CD14-positive monocyte (primary cell): ENCODE measurements around the gene MAP3K9. TPM values are rescaled to one million over a fixed set of nuclear protein-coding genes. Genes with fewer than 3 reads are reported as not detected.

Experiments
- DNase-seq, 3 donors: peaks; one replicate each; pipeline ENCODE4 v3.0.0-alpha.2; 2011 to 2022
- H2AFZ ChIP-seq: 2 replicates; pipeline ENCODE4 v1.6.0; 2012; ENCODE audit warnings: mild to moderate bottlenecking, low read depth, low read length, inconsistent platforms; ENCODE audit not compliant: insufficient read depth, poor library complexity, severe bottlenecking
- H3K27ac ChIP-seq, 2 donors: 1 replicate in 1 of 2; 2 replicates in 1 of 2; pipeline ENCODE4 v1.5.1; 2012 to 2013; ENCODE audit warnings: low read length in 2 of 2, control low read depth in 1 of 2, inconsistent platforms in 1 of 2, low read depth in 1 of 2, mild to moderate bottlenecking in 1 of 2
- H3K27me3 ChIP-seq, 2 donors: one replicate each; pipeline versions ENCODE4 v1.6.0 to v1.6.1; 2011 to 2013; ENCODE audit warnings: low read length in 2 of 2; ENCODE audit not compliant: control insufficient read depth in 2 of 2, insufficient read depth in 2 of 2
- H3K36me3 ChIP-seq, 2 donors: replicated peaks in 1 of 2; 1 replicate in 1 of 2; 2 replicates in 1 of 2; pipeline versions ENCODE4 v1.5.1 to v1.6.1; 2012 to 2013; ENCODE audit warnings: low read length in 2 of 2, control low read depth in 1 of 2, inconsistent platforms in 1 of 2, mild to moderate bottlenecking in 1 of 2; ENCODE audit not compliant: insufficient read depth in 2 of 2, control insufficient read depth in 1 of 2
- H3K4me1 ChIP-seq, 2 donors: 1 replicate in 1 of 2; 2 replicates in 1 of 2; pipeline versions ENCODE4 v1.5.1 to v1.6.1; 2012 to 2013; ENCODE audit warnings: low read length in 2 of 2, control low read depth in 1 of 2, inconsistent platforms in 1 of 2, mild to moderate bottlenecking in 1 of 2, moderate library complexity in 1 of 2; ENCODE audit not compliant: insufficient read depth in 2 of 2, control insufficient read depth in 1 of 2
- H3K4me2 ChIP-seq: replicated peaks from 2 replicates; pipeline ENCODE3; 2012; ENCODE audit warnings: low read length, moderate library complexity, mild to moderate bottlenecking; ENCODE audit not compliant: poor library complexity, severe bottlenecking; ENCODE audit errors: extremely low read depth
- H3K4me3 ChIP-seq, 3 experiments: fragments of 200-600 bp in 1 of 3; sonication (generic) in 1 of 3; replicated peaks in 1 of 3; 1 replicate in 2 of 3; 2 replicates in 1 of 3; pipeline ENCODE4 v1.5.1; 2011 to 2013; ENCODE audit warnings: low read length in 3 of 3, mild to moderate bottlenecking in 3 of 3, control low read depth in 2 of 3, low read depth in 2 of 3, inconsistent platforms in 1 of 3, moderate library complexity in 1 of 3
- H3K79me2 ChIP-seq: 2 replicates; pipeline ENCODE4 v1.6.0; 2012; ENCODE audit warnings: mild to moderate bottlenecking, control low read depth, inconsistent platforms, low read length, moderate library complexity; ENCODE audit not compliant: insufficient read depth
- H3K9ac ChIP-seq: 2 replicates; pipeline ENCODE4 v1.6.0; 2017; ENCODE audit warnings: low read length, mild to moderate bottlenecking; ENCODE audit not compliant: insufficient read depth, poor library complexity, severe bottlenecking
- H3K9me3 ChIP-seq, 2 donors: replicated peaks in 1 of 2; 1 replicate in 1 of 2; 2 replicates in 1 of 2; pipeline versions ENCODE4 v1.5.1 to v1.6.1; 2012 to 2013; ENCODE audit warnings: low read length in 2 of 2, control low read depth in 1 of 2; ENCODE audit not compliant: control insufficient read depth in 1 of 2, insufficient read depth in 1 of 2
- H4K20me1 ChIP-seq: 2 replicates; pipeline ENCODE4 v1.6.0; 2012; ENCODE audit warnings: mild to moderate bottlenecking, low read length, control low read depth, moderate library complexity; ENCODE audit not compliant: insufficient read depth
- H3K27ac Mint-ChIP-seq, 7 donors: one replicate each; pipeline ENCODE4 v1.8.0; 2020; ENCODE audit warnings: mild to moderate bottlenecking in 7 of 7, mixed read lengths in 7 of 7, moderate library complexity in 6 of 7, inconsistent platforms in 2 of 7
- H3K27me3 Mint-ChIP-seq, 3 donors: one replicate each; pipeline ENCODE4 v1.8.0; 2021 to 2022; ENCODE audit warnings: low read depth in 3 of 3, mild to moderate bottlenecking in 3 of 3, mixed read lengths in 3 of 3, moderate library complexity in 3 of 3, inconsistent platforms in 1 of 3
- H3K36me3 Mint-ChIP-seq, 2 donors: one replicate each; pipeline ENCODE4 v1.8.0; 2020; ENCODE audit warnings: mixed read lengths in 2 of 2, inconsistent platforms in 1 of 2, mild to moderate bottlenecking in 1 of 2
- H3K4me1 Mint-ChIP-seq: one replicate; pipeline ENCODE4 v1.8.0; 2020; ENCODE audit warnings: mild to moderate bottlenecking, mixed read lengths
- H3K4me3 Mint-ChIP-seq, 2 donors: one replicate each; pipeline ENCODE4 v1.8.0; 2020; ENCODE audit warnings: mild to moderate bottlenecking in 2 of 2, mixed read lengths in 2 of 2, moderate library complexity in 1 of 2
- H3K9me3 Mint-ChIP-seq, 7 donors: one replicate each; pipeline ENCODE4 v1.8.0; 2020 to 2022; ENCODE audit warnings: mixed read lengths in 7 of 7, mild to moderate bottlenecking in 6 of 7, moderate library complexity in 6 of 7, inconsistent platforms in 2 of 7
- CTCF ChIP-seq: fragments of 200-600 bp; IDR thresholded peaks from one replicate; pipeline ENCODE4 v1.8.0; 2022; ENCODE audit warnings: antibody characterized with exemption, mild to moderate bottlenecking
- WGBS: methylation state at CpG from one replicate; pipeline ENCODE4 v1.1.5; 2013; ENCODE audit warnings: missing lambda C conversion rate; ENCODE audit not compliant: insufficient coverage; 5-methylcytosine and 5-hydroxymethylcytosine counted together
- intact Hi-C, 2 donors: fragments of 100-400 bp; cut with micrococcal nuclease; formaldehyde crosslinking; loops; one replicate each; pipeline versions ENCODE4 v1.15.0 to v1.15.1; 2023
- polyA plus RNA-seq, 3 donors: library from polyadenylated mRNA; depleted of rRNA in 1 of 3; unstranded in 2 of 3; stranded (reverse) in 1 of 3; fragments of 300-500 nt in 2 of 3; fragments of >200 nt in 1 of 3; fragmentation: Illumina TruSeq in 2 of 3; gene quantifications; 1 replicate in 2 of 3; 2 replicates in 1 of 3; pipeline ENCODE4 v1.2.3, GENCODE V29; 2012 to 2021

The MAP3K9 gene
- polyA plus RNA-seq, 3 donors: 0.01 TPM; not detected in 2

GRCh38 chr14:70753518-70753953 is 55.8 kb downstream of the MAP3K9 start:
- Mint-ChIP-seq H3K36me3 (no peaks in the 10 kb centered on the region), H3K27me3 (peaks cover 0 to 2% (median 0%) of the 10 kb centered on the region in 3 donors), H3K27ac (no peak overlapping the region), H3K4me1 (no peaks in the 10 kb centered on the region), H3K4me3 (no peak overlapping the region), H3K9me3 (peaks cover 0 to 5% (median 0%) of the 10 kb centered on the region in 7 donors)
- no peaks in the 10 kb centered on the region for H4K20me1 ChIP-seq
- no peaks in the 10 kb centered on the region for H3K36me3 ChIP-seq
- DNase-seq: no peak
- H3K27ac ChIP-seq: no peak overlapping the region
- H2AFZ ChIP-seq: no peak overlapping the region
- intact Hi-C loops: no loop called here
- H3K9ac ChIP-seq: no peak overlapping the region
- no peaks in the 10 kb centered on the region for H3K4me1 ChIP-seq
- no peak overlapping the region for H3K4me3 ChIP-seq
- TF ChIP-seq CTCF: no peak
- H3K27me3 ChIP-seq: no peaks in the 10 kb centered on the region
- WGBS: 97% methylated on average over 3 of the region's 4 CpGs
- no peaks in the 10 kb centered on the region for H3K9me3 ChIP-seq
- H3K4me2 ChIP-seq: no peak overlapping the region
- H3K79me2 ChIP-seq: no peaks in the 10 kb centered on the region

- Mint-ChIP-seq H3K9me3 (peaks cover 0 to 3% (median 0%) of the 10 kb centered on the region in 7 donors), H3K27ac (no peak overlapping the region), H3K4me3 (no peak overlapping the region), H3K36me3 (no peaks in the 10 kb centered on the region), H3K4me1 (no peaks in the 10 kb centered on the region), H3K27me3 (peaks cover 0 to 2% (median 2%) of the 10 kb centered on the region in 3 donors)
- no peak for DNase-seq
- Histone ChIP-seq H3K36me3 (no peaks in the 10 kb centered on the region), H3K79me2 (no peaks in the 10 kb centered on the region), H3K9me3 (no peaks in the 10 kb centered on the region), H3K4me3 (no peak overlapping the region), H2AFZ (no peak overlapping the region), H4K20me1 (no peaks in the 10 kb centered on the region), H3K27me3 (no peaks in the 10 kb centered on the region), H3K4me1 (no peaks in the 10 kb centered on the region), H3K9ac (no peak overlapping the region), H3K4me2 (no peak overlapping the region), H3K27ac (no peak overlapping the region)
- 50% methylated on average over 2 of the region's 3 CpGs for WGBS
- no peak for TF ChIP-seq CTCF
- intact Hi-C loops: no loop called here
Measured at GRCh38 chr14:70748422-70748821, 60.9 kb downstream of the MAP3K9 start.
